SJSA1 (cell line): ENCODE results near the gene PCAT6. TPM values are rescaled to one million over a fixed set of nuclear protein-coding genes. Genes with fewer than 3 reads are reported as not detected.
A peak's percentile ranks its signal among the peaks of the same experiment; 100 is the strongest.

Source experiments
- DNase-seq, 2 experiments: peaks; one replicate each; pipeline ENCODE4 v3.0.0-alpha.2; 2015 to 2020; ENCODE audit warnings: low spot score in 2 of 2, low read depth in 1 of 2
- H3K27ac ChIP-seq: fragments of 250-450 bp; sonication (Bioruptor Pico); 2 replicates; pipeline ENCODE4 v1.5.1; 2020; ENCODE audit warnings: mild to moderate bottlenecking, moderate library complexity
- H3K27me3 ChIP-seq: fragments of 250-450 bp; sonication (Bioruptor Pico); replicated peaks from 2 replicates; pipeline ENCODE4 v1.5.1; 2020; ENCODE audit warnings: mild to moderate bottlenecking, moderate library complexity
- H3K36me3 ChIP-seq: fragments of 250-450 bp; sonication (Bioruptor Pico); 2 replicates; pipeline ENCODE4 v1.5.1; 2020; ENCODE audit warnings: mild to moderate bottlenecking
- H3K4me1 ChIP-seq: fragments of 250-450 bp; sonication (Bioruptor Pico); replicated peaks from 2 replicates; pipeline ENCODE4 v1.6.1; 2021; ENCODE audit warnings: mild to moderate bottlenecking
- H3K4me3 ChIP-seq: fragments of 250-450 bp; sonication (Bioruptor Pico); 2 replicates; pipeline ENCODE4 v1.5.1; 2020; ENCODE audit warnings: mild to moderate bottlenecking
- H3K9me3 ChIP-seq: fragments of 250-450 bp; sonication (Bioruptor Pico); replicated peaks from 2 replicates; pipeline ENCODE4 v1.5.1; 2020; ENCODE audit warnings: mild to moderate bottlenecking
- total RNA-seq: library from RNA; depleted of rRNA; stranded (reverse); fragments of >200 nt; shearing (Covaris generic); gene quantifications from 2 replicates; pipeline ENCODE4 v1.2.3, GENCODE V29; 2014; rRNA removed

PCAT6 gene
- total RNA-seq, 1 experiment from 2014 or later = not detected

- Histone ChIP-seq H3K4me1 (no peaks in the 10 kb centered on the region), H3K27ac (no peak overlapping the region), H3K4me3 (no peak overlapping the region), H3K36me3 (no peaks in the 10 kb centered on the region), H3K9me3 (no peaks in the 10 kb centered on the region), H3K27me3 (no peaks in the 10 kb centered on the region)
- DNase-seq = no peak
Observed at GRCh38 chr1:202844935-202845334, 34.2 kb downstream of the PCAT6 start.

DNA sequence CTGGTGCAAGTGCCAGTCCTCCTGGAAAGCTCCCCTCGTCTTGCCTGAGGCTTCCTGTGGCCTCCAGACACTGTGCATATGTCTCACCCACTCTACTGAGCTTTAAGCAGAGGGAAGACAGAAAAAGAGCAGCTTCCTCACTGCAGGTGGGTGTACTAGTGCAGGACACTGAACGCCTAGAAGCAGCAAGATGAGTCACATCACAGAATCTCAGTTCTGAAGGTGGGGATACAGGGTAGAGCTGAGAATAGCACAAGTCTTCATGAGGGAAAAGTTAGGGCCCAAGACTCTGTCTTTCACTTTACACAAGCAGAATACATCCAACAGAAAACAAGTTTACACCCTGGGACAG lies 37.4 kb downstream of the PCAT6 start:
- no peaks in the 10 kb centered on the region for H3K36me3 ChIP-seq
- H3K4me1 ChIP-seq = no peaks in the 10 kb centered on the region
- no peak overlapping the region for H3K27ac ChIP-seq
- H3K9me3 ChIP-seq = no peaks in the 10 kb centered on the region
- DNase-seq = no peak
- H3K4me3 ChIP-seq = no peak overlapping the region
- no peaks in the 10 kb centered on the region for H3K27me3 ChIP-seq

DNA sequence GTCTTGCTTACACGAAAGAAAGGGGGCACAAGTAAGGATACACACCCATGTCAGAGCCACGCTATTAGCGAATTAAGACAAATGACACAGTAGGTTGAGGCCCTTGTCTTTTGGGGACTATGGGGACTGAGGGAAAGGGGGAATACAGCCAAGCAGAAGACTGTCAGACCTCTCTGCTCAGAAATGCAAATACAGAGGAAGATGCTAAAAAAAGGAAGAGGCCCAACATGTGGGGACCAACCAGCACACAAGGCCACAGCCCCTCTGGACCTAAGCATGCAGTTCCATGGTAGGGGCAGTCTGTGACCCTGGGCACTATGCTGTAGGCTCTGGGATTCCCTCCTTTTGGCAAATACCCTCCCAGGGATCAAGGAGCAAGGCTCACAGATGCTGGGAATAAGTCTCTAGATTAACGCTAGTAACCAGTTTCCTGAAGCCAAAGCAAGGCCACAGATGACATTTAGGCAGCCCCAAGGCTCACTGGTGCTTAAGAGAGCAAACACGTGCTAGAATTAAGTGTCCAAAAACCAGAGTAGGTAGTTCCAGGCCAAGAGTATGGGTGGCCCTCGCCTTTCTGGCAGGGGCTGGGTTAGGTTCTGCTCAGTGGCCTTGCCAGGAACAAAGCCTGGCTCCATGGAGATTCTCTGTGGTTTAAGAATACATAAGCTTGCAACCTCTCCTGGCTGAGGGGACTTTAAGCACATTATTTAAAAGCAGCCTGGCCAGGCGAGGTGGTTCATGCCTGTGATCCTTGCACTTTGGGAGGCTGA lies 40.0 kb downstream of the PCAT6 start:
- Histone ChIP-seq H3K27me3 (no peaks in the 10 kb centered on the region), H3K4me3 (no peak overlapping the region), H3K27ac (no peak overlapping the region), H3K4me1 (no peaks in the 10 kb centered on the region), H3K36me3 (no peaks in the 10 kb centered on the region), H3K9me3 (no peaks in the 10 kb centered on the region)
- no peak for DNase-seq

DNA sequence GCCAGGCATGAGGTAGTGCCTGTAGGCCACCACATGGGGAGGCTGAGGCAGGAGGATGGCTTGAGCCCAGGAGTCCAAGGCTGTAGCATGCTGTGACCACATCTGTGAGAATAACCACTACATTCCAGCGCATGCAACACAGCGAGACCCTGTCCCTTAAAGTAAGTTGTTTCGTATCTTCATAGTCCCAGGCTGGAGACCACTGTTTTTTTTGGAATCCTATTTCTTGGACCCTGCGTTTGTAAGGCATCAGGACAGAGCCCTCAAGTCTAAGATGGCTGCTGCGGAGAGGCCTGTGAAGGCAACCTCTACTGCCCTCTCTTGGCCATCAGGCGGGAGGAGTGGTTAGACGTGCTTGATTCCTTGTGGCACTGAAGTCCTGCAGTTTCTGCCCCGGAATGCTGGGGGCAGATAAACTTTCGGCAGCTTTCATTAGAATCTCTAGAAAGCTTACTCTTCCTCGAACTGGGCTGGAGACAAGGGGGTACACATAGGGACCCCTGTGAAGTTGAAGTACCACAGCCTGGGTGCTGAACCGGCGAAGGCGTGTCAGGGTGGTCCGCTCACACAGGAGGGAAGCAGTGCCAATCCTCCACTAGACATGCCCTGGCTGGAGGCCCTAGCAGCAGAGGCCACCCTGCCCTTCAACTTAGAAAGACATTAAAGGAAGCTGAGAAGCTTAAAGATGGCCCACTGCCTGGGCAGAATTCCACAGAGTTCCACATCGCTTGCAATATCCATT lies 41.6 kb downstream of the PCAT6 start:
- peak; percentile 30 to 59 for DNase-seq
- Histone ChIP-seq H3K36me3 (no peaks in the 10 kb centered on the region), H3K4me3 (no peak overlapping the region), H3K9me3 (no peaks in the 10 kb centered on the region), H3K27ac (no peak overlapping the region), H3K4me1 (no peaks in the 10 kb centered on the region), H3K27me3 (no peaks in the 10 kb centered on the region)

DNA sequence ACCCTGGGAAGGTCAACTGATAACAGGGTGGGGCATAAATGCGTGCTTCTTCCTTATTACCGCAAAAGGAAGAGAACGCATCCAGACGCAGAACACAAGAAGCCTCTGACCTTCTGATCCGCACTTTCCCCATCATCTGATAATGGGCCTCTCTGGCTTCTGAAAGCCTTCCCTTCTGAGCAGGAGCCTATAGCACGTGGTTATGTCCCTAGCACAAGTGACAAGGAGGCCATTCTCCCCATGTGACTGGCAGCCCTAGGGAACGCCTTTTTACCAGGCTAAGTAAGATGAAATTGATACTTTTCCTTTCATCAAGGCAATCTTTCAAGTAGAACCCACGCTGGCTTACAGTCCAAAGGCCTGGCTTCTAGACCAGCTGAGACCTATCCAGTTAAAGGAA lies 44.0 kb downstream of the PCAT6 start:
- no peaks in the 10 kb centered on the region for H3K36me3 ChIP-seq

DNA sequence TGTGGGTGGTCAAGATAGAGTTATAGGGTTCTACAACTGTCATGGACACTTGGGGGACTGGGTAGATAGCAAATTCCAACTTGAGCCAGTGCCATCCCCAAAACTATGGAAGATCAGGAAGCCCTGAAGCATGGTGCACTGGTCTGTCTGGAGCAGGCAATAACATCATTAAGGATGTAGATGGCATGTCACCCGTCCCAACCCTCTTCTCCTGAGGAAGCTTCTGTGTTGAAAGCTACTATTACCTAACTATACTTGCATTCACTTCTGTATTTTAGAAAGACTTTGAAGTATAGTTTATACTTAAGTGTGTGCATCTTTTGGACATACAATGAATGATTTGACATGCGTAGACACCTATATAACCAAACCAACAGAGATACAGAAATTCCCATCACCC lies 45.3 kb downstream of the PCAT6 start:
- Histone ChIP-seq H3K27ac (no peak overlapping the region), H3K27me3 (no peaks in the 10 kb centered on the region), H3K4me1 (peaks cover 4% of the 10 kb centered on the region), H3K9me3 (no peaks in the 10 kb centered on the region), H3K4me3 (no peak overlapping the region), H3K36me3 (no peaks in the 10 kb centered on the region)
- DNase-seq = no peak

More for the DNA sequence above, 44.0 kb downstream of the PCAT6 start:
- Histone ChIP-seq H3K9me3 (no peaks in the 10 kb centered on the region), H3K27ac (no peak overlapping the region), H3K4me3 (no peak overlapping the region), H3K27me3 (no peaks in the 10 kb centered on the region), H3K4me1 (no peaks in the 10 kb centered on the region)
- DNase-seq = no peak

- no peak overlapping the region for H3K27ac ChIP-seq
- no peaks in the 10 kb centered on the region for H3K27me3 ChIP-seq
- no peak for DNase-seq
- no peak overlapping the region for H3K4me3 ChIP-seq
- H3K36me3 ChIP-seq = no peaks in the 10 kb centered on the region
- H3K9me3 ChIP-seq = no peaks in the 10 kb centered on the region
- peaks cover 8% of the 10 kb centered on the region for H3K4me1 ChIP-seq
Observed at GRCh38 chr1:202857136-202857610, 46.4 kb downstream of the PCAT6 start.

DNA sequence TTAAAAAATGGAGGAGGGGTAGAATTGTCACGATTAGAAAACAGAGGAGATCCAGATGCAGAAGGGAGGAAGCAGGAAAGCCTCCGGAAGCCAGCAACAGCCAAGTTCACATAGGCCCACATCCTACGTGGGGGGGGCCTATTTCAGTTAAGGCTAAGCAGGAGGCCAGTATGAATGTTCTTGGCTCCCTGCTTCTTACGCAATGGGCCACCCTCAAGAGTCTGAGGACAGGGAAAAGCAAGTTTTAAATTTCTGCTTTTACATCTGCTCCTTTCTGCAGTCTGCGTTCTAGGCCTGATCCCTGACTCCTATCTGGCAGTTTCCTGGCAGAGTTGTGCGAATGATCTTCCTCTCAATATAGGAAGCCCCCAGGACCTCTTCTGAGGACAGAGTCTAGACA lies 47.6 kb downstream of the PCAT6 start:
- H3K9me3 ChIP-seq = no peaks in the 10 kb centered on the region
- no peak for DNase-seq
- peaks cover 9% of the 10 kb centered on the region for H3K4me1 ChIP-seq
- H3K27me3 ChIP-seq = no peaks in the 10 kb centered on the region
- no peak overlapping the region for H3K4me3 ChIP-seq
- H3K36me3 ChIP-seq = no peaks in the 10 kb centered on the region
- H3K27ac ChIP-seq = no peak overlapping the region

- no peak for DNase-seq
- no peaks in the 10 kb centered on the region for H3K9me3 ChIP-seq
Observed at GRCh38 chr1:202858789-202859414, 48.1 kb downstream of the PCAT6 start.

GRCh38 chr1:202860744-202861419 lies 50.1 kb downstream of the PCAT6 start:
- H3K27me3 ChIP-seq = no peaks in the 10 kb centered on the region
- no peak overlapping the region for H3K27ac ChIP-seq
- peaks cover 9% of the 10 kb centered on the region for H3K4me1 ChIP-seq
- DNase-seq = peak; percentile 42 to 51
- peak overlapping the region; percentile 49 for H3K4me3 ChIP-seq
- no peaks in the 10 kb centered on the region for H3K9me3 ChIP-seq
- no peaks in the 10 kb centered on the region for H3K36me3 ChIP-seq

More at GRCh38 chr1:202858789-202859414, 48.1 kb downstream of the PCAT6 start:
- H3K4me3 ChIP-seq = no peak overlapping the region
- no peak overlapping the region for H3K27ac ChIP-seq
- no peaks in the 10 kb centered on the region for H3K36me3 ChIP-seq
- H3K27me3 ChIP-seq = no peaks in the 10 kb centered on the region
- H3K4me1 ChIP-seq = peaks cover 9% of the 10 kb centered on the region

Other genes starting within 250 kb of the PCAT6 start
- gene SYT2, start 100.5 kb upstream of the PCAT6 start, total RNA-seq = 0.03 TPM in 1 of 2 replicates, not detected in the other
- 27.6 and 34.2 TPM in 2 replicates for gene KDM5B, start 2.5 kb upstream of the PCAT6 start, total RNA-seq
- 5.2 and 5.5 TPM in 2 replicates for gene RABIF, start 78.2 kb downstream of the PCAT6 start, total RNA-seq
- 21.6 and 28.9 TPM in 2 replicates for gene KLHL12, start 116.3 kb downstream of the PCAT6 start, total RNA-seq
- gene ADIPOR1, start 147.4 kb downstream of the PCAT6 start, total RNA-seq = 126 and 129 TPM in 2 replicates
- gene CYB5R1, start 156.3 kb downstream of the PCAT6 start, total RNA-seq = 25.6 and 33.2 TPM in 2 replicates
- 88.4 and 109 TPM in 2 replicates for gene TMEM183A, start 196.4 kb downstream of the PCAT6 start, total RNA-seq
- not detected in 2 replicates for gene PPFIA4, start 215.5 kb downstream of the PCAT6 start, total RNA-seq